GM23338 (cell line): Measurements from ENCODE around the gene CTDSPL. TPM values are rescaled to one million over a fixed set of nuclear protein-coding genes. Genes with fewer than 3 reads are reported as not detected.

ENCODE experiments used
- ATAC-seq: fragments of 200-7000 bp; cut with Tn5 transposase; 3 replicates; pipeline ENCODE4 v1.9.1; 2020
- DNase-seq: peaks from one replicate; pipeline ENCODE4 v3.0.0-alpha.2; 2015; ENCODE audit warnings: low spot score
- H2AFZ ChIP-seq: fragments of 200-600 bp; sonication (generic); 2 replicates; pipeline ENCODE4 v1.8.0; 2016; ENCODE audit warnings: antibody characterized with exemption, mild to moderate bottlenecking, moderate library complexity
- H3F3A ChIP-seq: fragments of 200-600 bp; sonication (generic); replicated peaks from 2 replicates; pipeline ENCODE4 v1.8.0; 2017; ENCODE audit warnings: antibody characterized with exemption, mixed run types, low read depth
- H3K27ac ChIP-seq: fragments of 200-600 bp; sonication (generic); 2 replicates; pipeline ENCODE4 v1.6.1; 2016; ENCODE audit warnings: low read depth
- H3K27me3 ChIP-seq: fragments of 200-600 bp; sonication (generic); 2 replicates; pipeline ENCODE4 v1.8.0; 2016; ENCODE audit warnings: mild to moderate bottlenecking, mixed run types, moderate library complexity; ENCODE audit not compliant: insufficient read depth
- H3K36me3 ChIP-seq: fragments of 200-600 bp; sonication (generic); 2 replicates; pipeline ENCODE4 v1.8.0; 2016; ENCODE audit warnings: mild to moderate bottlenecking; ENCODE audit not compliant: insufficient read depth
- H3K4me1 ChIP-seq: fragments of 200-600 bp; sonication (generic); 2 replicates; pipeline ENCODE4 v1.8.0; 2016; ENCODE audit warnings: mild to moderate bottlenecking, moderate library complexity; ENCODE audit not compliant: insufficient read depth
- H3K4me2 ChIP-seq: fragments of 200-600 bp; sonication (generic); 2 replicates; pipeline ENCODE4 v1.7.1; 2017; ENCODE audit warnings: mixed run types
- H3K4me3 ChIP-seq: fragments of 200-600 bp; sonication (generic); 2 replicates; pipeline ENCODE4 v1.6.1; 2016; ENCODE audit warnings: mixed run types
- H3K79me2 ChIP-seq: fragments of 200-600 bp; sonication (generic); replicated peaks from 2 replicates; pipeline ENCODE4 v1.8.0; 2017; ENCODE audit warnings: mild to moderate bottlenecking; ENCODE audit not compliant: insufficient read depth
- H3K9me2 ChIP-seq: fragments of 200-600 bp; sonication (generic); 2 replicates; pipeline ENCODE4 v1.8.0; 2017; ENCODE audit not compliant: insufficient read depth
- H4K20me1 ChIP-seq: fragments of 200-600 bp; sonication (generic); replicated peaks from 2 replicates; pipeline ENCODE4 v1.8.0; 2017; ENCODE audit warnings: mild to moderate bottlenecking; ENCODE audit not compliant: insufficient read depth
- H3K27ac Mint-ChIP-seq: 2 replicates; pipeline ENCODE4 v1.8.0; 2020; ENCODE audit warnings: inconsistent platforms, mild to moderate bottlenecking, moderate library complexity, mixed read lengths
- H3K27me3 Mint-ChIP-seq: 3 replicates; pipeline ENCODE4 v1.8.0; 2022; ENCODE audit warnings: low read depth, mild to moderate bottlenecking, moderate library complexity, mixed read lengths, inconsistent platforms; ENCODE audit not compliant: insufficient read depth, poor library complexity
- H3K36me3 Mint-ChIP-seq: 3 replicates; pipeline ENCODE4 v1.8.0; 2021; ENCODE audit warnings: low read depth, mild to moderate bottlenecking, inconsistent platforms, moderate library complexity, mixed read lengths
- H3K4me1 Mint-ChIP-seq: 3 replicates; pipeline ENCODE4 v1.8.0; 2020; ENCODE audit warnings: mild to moderate bottlenecking, inconsistent platforms, mixed read lengths
- H3K4me3 Mint-ChIP-seq: 3 replicates; pipeline ENCODE4 v1.8.0; 2021; ENCODE audit warnings: moderate library complexity, mild to moderate bottlenecking, inconsistent platforms, mixed read lengths
- H3K9me3 Mint-ChIP-seq: 3 replicates; pipeline ENCODE4 v1.8.0; 2020; ENCODE audit warnings: moderate library complexity, mild to moderate bottlenecking, inconsistent platforms, mixed read lengths
- CREB1 ChIP-seq: fragments of 250-450 bp; sonication (Bioruptor Pico); IDR thresholded peaks from 2 replicates; pipeline ENCODE4 v1.5.0; 2020; ENCODE audit warnings: low read depth, mild to moderate bottlenecking, moderate library complexity
- EZH2 ChIP-seq: fragments of 200-600 bp; sonication (generic); IDR thresholded peaks from one replicate; pipeline ENCODE4 v1.8.0; 2017; ENCODE audit warnings: antibody characterized with exemption, mild to moderate bottlenecking, low read depth; ENCODE audit not compliant: unreplicated experiment
- EZH2phosphoT487 ChIP-seq: fragments of 200-600 bp; sonication (generic); IDR thresholded peaks from one replicate; pipeline ENCODE4 v1.8.1; 2018; ENCODE audit warnings: antibody characterized with exemption; ENCODE audit not compliant: unreplicated experiment
- JUNB ChIP-seq: IDR thresholded peaks from one replicate; pipeline ENCODE4 v1.6.1; 2016; ENCODE audit warnings: antibody characterized with exemption; ENCODE audit not compliant: unreplicated experiment
- NANOG ChIP-seq: IDR thresholded peaks from 2 replicates; pipeline ENCODE4 v1.6.1; 2016; ENCODE audit warnings: antibody characterized with exemption, borderline replicate concordance
- POLR2AphosphoS5 ChIP-seq: IDR thresholded peaks from 2 replicates; pipeline ENCODE4 v1.6.1; 2016; ENCODE audit warnings: antibody characterized with exemption, low read depth
- STAT1 ChIP-seq: IDR thresholded peaks from one replicate; pipeline ENCODE4 v1.6.1; 2016; ENCODE audit warnings: antibody characterized with exemption; ENCODE audit not compliant: unreplicated experiment
- ZNF114 ChIP-seq: fragments of 250-450 bp; sonication (Bioruptor Pico); IDR thresholded peaks from 2 replicates; pipeline ENCODE4 v1.5.0; 2020; ENCODE audit warnings: mild to moderate bottlenecking, moderate library complexity
- polyA plus RNA-seq: library from polyadenylated mRNA; unstranded; fragments of >200 nt; fragmentation: Nextera tagmentation; extraction: Ambion mirVana; gene quantifications from 2 replicates; pipeline ENCODE4 v1.2.1, GENCODE V29; 2016
- total RNA-seq: library from RNA; depleted of rRNA; stranded (reverse); fragments of >200 nt; shearing (Covaris generic); gene quantifications from 2 replicates; pipeline ENCODE4 v1.2.3, GENCODE V29; 2014
- TF ChIP-seq, protein P1 (sequence below): IDR thresholded peaks from 2 replicates; pipeline ENCODE4 v1.6.1; 2016; ENCODE audit warnings: antibody characterized with exemption

Gene CTDSPL
- total and polyA plus RNA-seq, 2 experiments from 2014 or later, result 23.2 to 42.0 TPM

DNA sequence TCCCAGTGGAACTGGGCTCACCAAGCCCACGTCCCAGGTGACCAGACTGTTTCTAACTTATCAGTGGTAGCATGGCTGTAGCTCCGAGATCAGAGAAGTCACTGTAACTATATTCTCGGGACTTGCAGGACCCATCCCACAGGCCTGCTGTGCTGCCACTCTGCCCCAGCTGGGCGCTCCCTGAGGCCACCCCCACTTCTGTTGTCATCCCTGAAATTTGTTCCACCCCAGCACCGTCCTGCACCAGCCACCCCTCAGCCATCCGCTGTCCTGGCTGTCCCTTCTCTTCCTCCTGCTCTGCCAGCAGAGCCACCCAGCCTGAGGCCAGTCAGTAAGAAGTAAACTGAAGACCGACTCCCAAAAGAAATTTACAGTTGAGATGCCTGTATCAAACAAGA, 95.9 kb downstream of the CTDSPL start (continued):
- TF ChIP-seq, protein P1, sequence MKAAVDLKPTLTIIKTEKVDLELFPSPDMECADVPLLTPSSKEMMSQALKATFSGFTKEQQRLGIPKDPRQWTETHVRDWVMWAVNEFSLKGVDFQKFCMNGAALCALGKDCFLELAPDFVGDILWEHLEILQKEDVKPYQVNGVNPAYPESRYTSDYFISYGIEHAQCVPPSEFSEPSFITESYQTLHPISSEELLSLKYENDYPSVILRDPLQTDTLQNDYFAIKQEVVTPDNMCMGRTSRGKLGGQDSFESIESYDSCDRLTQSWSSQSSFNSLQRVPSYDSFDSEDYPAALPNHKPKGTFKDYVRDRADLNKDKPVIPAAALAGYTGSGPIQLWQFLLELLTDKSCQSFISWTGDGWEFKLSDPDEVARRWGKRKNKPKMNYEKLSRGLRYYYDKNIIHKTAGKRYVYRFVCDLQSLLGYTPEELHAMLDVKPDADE, result no peak
- TF ChIP-seq EZH2phosphoT487 (no peak), STAT1 (no peak), CREB1 (CRISPR knock-in tag) (no peak)

DNA sequence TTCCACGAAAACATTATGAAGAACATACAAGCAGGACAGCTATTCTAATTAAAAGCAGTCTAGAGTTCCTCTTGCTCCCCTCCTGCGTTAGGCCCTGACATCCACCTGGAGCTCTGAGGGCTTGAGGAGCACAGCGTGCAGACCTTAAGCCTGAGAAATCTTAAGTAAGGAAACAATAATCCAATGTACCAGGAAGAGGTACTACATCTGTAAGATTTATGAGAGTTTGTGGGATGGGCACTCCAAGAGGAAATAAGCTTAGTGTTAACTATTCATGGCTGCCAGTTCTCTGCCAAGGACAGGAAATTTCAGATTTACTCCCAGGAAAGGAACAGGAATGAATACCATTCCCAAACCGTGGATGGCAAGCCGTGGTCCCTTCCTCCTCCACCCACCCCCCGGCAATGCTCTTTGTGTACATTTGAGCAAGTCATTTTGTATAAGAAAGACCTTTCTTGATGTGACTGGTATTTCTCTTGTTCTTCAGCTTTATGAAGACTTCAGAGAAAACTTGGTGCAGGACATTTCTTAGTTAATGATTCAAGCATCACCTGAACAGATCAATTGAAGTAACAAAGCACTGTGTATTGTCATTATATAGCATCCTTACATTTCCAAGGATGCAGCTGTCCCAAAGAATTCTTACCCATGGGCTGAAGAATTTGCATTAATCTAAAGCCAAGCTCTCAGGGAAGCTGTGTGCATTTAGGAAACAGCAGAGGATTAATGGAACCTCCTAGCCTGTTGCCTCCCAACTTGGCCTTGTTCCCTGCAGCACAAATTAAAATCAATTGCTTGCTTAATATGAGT, 100.1 kb downstream of the CTDSPL start:
- no peaks in the 10 kb centered on the region for H3K36me3 ChIP-seq
- no peak for TF ChIP-seq CREB1 (CRISPR knock-in tag)
- no peak for TF ChIP-seq EZH2
- TF ChIP-seq NANOG, result peak; percentile 76
- TF ChIP-seq, protein P1, result no peak
- TF ChIP-seq POLR2AphosphoS5, result no peak
- TF ChIP-seq JUNB, result no peak
- H3F3A ChIP-seq, result no peaks in the 10 kb centered on the region
- Mint-ChIP-seq H3K4me1 (peaks cover 32% of the 10 kb centered on the region), H3K27me3 (peaks cover 8% of the 10 kb centered on the region), H3K9me3 (no peaks in the 10 kb centered on the region), H3K36me3 (peaks cover 4% of the 10 kb centered on the region; the same call in 1 of the 3 replicates), H3K4me3 (no peak overlapping the region), H3K27ac (peak overlapping the region; percentile 93)
- H3K27ac ChIP-seq, result peak overlapping the region; percentile 94
- DNase-seq (peak; percentile 68), ATAC-seq (peak; percentile 58)
- peaks cover 31% of the 10 kb centered on the region for H3K4me1 ChIP-seq
- no peaks in the 10 kb centered on the region for H3K79me2 ChIP-seq
- no peak overlapping the region for H2AFZ ChIP-seq
- no peak overlapping the region for H3K4me3 ChIP-seq
- peak overlapping the region; percentile 40 for H3K4me2 ChIP-seq
- H4K20me1 ChIP-seq, result no peaks in the 10 kb centered on the region
- H3K27me3 ChIP-seq, result no peaks in the 10 kb centered on the region
- H3K9me2 ChIP-seq, result no peaks in the 10 kb centered on the region

DNA sequence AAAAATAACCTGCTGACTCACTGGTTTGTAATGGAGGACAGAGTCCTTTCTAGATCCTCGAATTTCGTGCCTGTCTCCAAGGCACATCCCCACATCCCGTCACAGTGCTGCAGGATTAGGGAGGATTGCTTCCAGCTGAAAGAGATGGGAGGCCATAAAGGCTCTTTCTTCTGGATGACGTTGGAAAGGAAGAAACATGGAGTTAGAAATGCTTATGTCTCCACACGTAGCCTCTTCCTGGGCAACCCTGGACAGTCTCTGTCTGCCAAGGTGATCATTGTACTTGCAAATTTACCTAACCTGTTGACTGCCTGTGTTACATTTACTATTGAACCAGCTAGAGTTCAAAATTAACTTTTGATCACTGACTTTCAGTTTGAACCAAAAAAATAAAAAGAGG, 101.3 kb downstream of the CTDSPL start:
- peak overlapping the region; percentile 96 for H3K27ac Mint-ChIP-seq
- ATAC-seq, result no peak
- no peaks in the 10 kb centered on the region for H3F3A ChIP-seq
- peak overlapping the region; percentile 40; the same call in 1 of the 2 replicates for H3K4me2 ChIP-seq
- no peaks in the 10 kb centered on the region for H3K9me2 ChIP-seq
- DNase-seq, result no peak
- H3K4me1 ChIP-seq, result peaks cover 28% of the 10 kb centered on the region
- peak overlapping the region; percentile 88 for H3K27ac ChIP-seq
- no peaks in the 10 kb centered on the region for H4K20me1 ChIP-seq
- H3K27me3 ChIP-seq, result no peaks in the 10 kb centered on the region
- no peaks in the 10 kb centered on the region for H3K79me2 ChIP-seq
- H3K36me3 ChIP-seq, result no peaks in the 10 kb centered on the region
- H3K27me3 Mint-ChIP-seq, result peaks cover 2% of the 10 kb centered on the region
- H3K9me3 Mint-ChIP-seq, result no peaks in the 10 kb centered on the region
- H2AFZ ChIP-seq, result no peak overlapping the region
- H3K4me1 Mint-ChIP-seq, result peaks cover 28% of the 10 kb centered on the region
- H3K4me3 Mint-ChIP-seq, result peak overlapping the region; percentile 26; the same call in 1 of the 3 replicates
- H3K36me3 Mint-ChIP-seq, result peaks cover 4% of the 10 kb centered on the region; the same call in 2 of the 3 replicates
- no peak overlapping the region for H3K4me3 ChIP-seq
- TF ChIP-seq CREB1 (CRISPR knock-in tag) (no peak), ZNF114 (CRISPR knock-in tag) (no peak), NANOG (no peak)
- TF ChIP-seq, protein P1, result no peak
